ENCODE results near the gene GINS2.

Gene GINS2

GRCh38 chr16:85650135-85650843 lies 38.5 kb downstream of the GINS2 start:
- H3K9ac ChIP-seq (ENCODE audit: low read length) = no peak overlapping the region
- no peak overlapping the region for H3K4me3 ChIP-seq (ENCODE audit: low read length)
- no peak for DNase-seq (ENCODE audit: low read depth)
- H3K9me3 ChIP-seq (ENCODE audit: control insufficient read depth, low read length) = no peaks in the 10 kb centered on the region
- H3K27me3 ChIP-seq (replicated peaks; ENCODE audit: control insufficient read depth, insufficient read depth, low read length) = no peaks in the 10 kb centered on the region
- peaks cover 25% of the 10 kb centered on the region for H3K36me3 ChIP-seq (ENCODE audit: control insufficient read depth, insufficient read depth, low read length, severe bottlenecking)
- H3K4me1 ChIP-seq (ENCODE audit: control insufficient read depth, insufficient read depth, low read length) = peaks cover 3% of the 10 kb centered on the region

GRCh38 chr16:85649411-85650134 lies 39.2 kb downstream of the GINS2 start:
- Histone ChIP-seq H3K27me3 (replicated peaks; ENCODE audit: control insufficient read depth, insufficient read depth, low read length) (no peaks in the 10 kb centered on the region), H3K36me3 (ENCODE audit: control insufficient read depth, insufficient read depth, low read length, severe bottlenecking) (peaks cover 18% of the 10 kb centered on the region), H3K4me1 (ENCODE audit: control insufficient read depth, insufficient read depth, low read length) (peaks cover 3% of the 10 kb centered on the region), H3K9ac (ENCODE audit: low read length) (no peak overlapping the region), H3K9me3 (ENCODE audit: control insufficient read depth, low read length) (no peaks in the 10 kb centered on the region), H3K4me3 (ENCODE audit: low read length) (no peak overlapping the region)
- DNase-seq (ENCODE audit: low read depth) = no peak

DNA sequence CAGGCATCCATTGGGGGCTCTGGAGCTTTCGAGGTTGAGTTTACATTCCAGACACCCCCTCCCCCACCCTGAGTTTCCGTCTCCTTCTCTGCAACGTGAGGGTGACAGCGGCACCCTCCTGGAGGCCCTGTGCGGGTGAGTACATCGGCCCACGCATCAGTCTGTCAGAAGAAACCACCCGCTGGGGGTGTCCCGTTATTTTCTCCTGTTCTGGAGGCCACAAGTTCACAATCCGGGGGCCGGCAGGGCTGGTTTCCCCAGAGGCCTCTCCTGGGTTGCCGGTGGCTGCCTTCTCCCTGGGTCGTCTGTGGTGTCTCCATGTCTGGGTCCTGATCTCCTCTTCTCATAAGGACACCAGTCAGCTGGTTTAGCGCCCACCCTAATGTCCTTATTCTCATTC lies 39.9 kb downstream of the GINS2 start:
- H3K36me3 ChIP-seq (ENCODE audit: control insufficient read depth, insufficient read depth, low read length, severe bottlenecking) = peaks cover 11% of the 10 kb centered on the region
- H3K27me3 ChIP-seq (replicated peaks; ENCODE audit: control insufficient read depth, insufficient read depth, low read length) = no peaks in the 10 kb centered on the region
- H3K4me3 ChIP-seq (ENCODE audit: low read length) = no peak overlapping the region
- H3K9ac ChIP-seq (ENCODE audit: low read length) = no peak overlapping the region
- peaks cover 3% of the 10 kb centered on the region for H3K4me1 ChIP-seq (ENCODE audit: control insufficient read depth, insufficient read depth, low read length)
- no peak for DNase-seq (ENCODE audit: low read depth)
- H3K9me3 ChIP-seq (ENCODE audit: control insufficient read depth, low read length) = no peaks in the 10 kb centered on the region

DNA sequence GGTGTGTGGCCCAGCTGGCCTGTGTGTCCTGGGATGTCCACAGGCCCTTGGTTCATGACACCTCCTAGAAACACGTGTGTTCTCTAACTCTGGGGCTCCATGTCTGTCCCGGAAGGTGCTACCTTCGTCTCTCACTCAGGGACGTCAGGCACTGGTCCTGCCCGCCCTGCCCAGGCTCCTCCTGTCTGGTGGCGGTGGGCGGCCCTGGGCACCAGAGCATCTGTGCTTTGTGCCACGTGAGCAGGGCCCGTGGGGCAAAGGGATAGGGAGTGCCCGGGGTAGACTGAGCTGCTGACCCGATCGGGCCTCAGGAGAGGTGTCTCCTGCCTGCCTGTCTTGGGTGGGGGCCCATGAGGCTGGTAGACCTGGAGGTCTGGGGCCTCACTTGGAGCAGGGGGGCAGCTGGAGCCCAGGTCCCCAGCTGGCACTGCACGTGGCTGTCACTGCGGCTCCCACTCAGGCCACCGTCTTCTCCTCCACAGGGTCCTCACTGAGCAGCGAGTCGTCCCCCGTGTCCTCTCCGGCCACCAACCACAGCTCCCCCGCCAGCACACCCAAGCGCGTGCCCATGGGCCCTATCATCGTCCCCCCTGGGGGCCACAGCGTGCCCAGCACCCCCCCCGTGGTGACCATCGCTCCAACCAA lies 40.6 kb downstream of the GINS2 start:
- Histone ChIP-seq H3K9me3 (ENCODE audit: control insufficient read depth, low read length) (no peaks in the 10 kb centered on the region), H3K36me3 (ENCODE audit: control insufficient read depth, insufficient read depth, low read length, severe bottlenecking) (peaks cover 10% of the 10 kb centered on the region), H3K9ac (ENCODE audit: low read length) (no peak overlapping the region), H3K4me3 (ENCODE audit: low read length) (no peak overlapping the region), H3K4me1 (ENCODE audit: control insufficient read depth, insufficient read depth, low read length) (peaks cover 3% of the 10 kb centered on the region), H3K27me3 (replicated peaks; ENCODE audit: control insufficient read depth, insufficient read depth, low read length) (no peaks in the 10 kb centered on the region)
- no peak for DNase-seq (ENCODE audit: low read depth)

DNA sequence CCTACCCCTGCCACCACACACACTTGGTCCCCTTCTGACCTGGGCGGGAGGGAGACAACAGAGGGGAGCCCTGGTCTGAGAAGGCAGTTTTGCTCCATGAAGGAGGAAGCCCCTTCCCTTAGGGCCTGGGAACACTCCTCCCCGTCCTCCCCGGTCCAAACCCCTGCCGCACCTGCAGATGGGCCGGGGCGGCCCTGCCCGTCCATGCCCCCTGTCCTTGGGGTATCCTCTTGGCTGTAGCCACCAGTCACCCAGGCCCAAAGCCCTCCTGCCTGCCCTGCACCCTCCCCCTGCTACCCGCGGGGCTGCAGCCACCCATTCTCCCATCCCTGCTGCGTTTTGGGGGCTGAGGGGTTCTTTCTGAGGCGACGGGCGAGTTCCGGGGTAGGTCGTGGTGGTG lies 41.8 kb downstream of the GINS2 start:
- H3K4me3 ChIP-seq (ENCODE audit: low read length) = no peak overlapping the region
- no peaks in the 10 kb centered on the region for H3K27me3 ChIP-seq (replicated peaks; ENCODE audit: control insufficient read depth, insufficient read depth, low read length)
- no peak for DNase-seq (ENCODE audit: low read depth)
- H3K4me1 ChIP-seq (ENCODE audit: control insufficient read depth, insufficient read depth, low read length) = peaks cover 3% of the 10 kb centered on the region
- no peaks in the 10 kb centered on the region for H3K9me3 ChIP-seq (ENCODE audit: control insufficient read depth, low read length)
- H3K36me3 ChIP-seq (ENCODE audit: control insufficient read depth, insufficient read depth, low read length, severe bottlenecking) = peaks cover 10% of the 10 kb centered on the region
- no peak overlapping the region for H3K9ac ChIP-seq (ENCODE audit: low read length)

DNA sequence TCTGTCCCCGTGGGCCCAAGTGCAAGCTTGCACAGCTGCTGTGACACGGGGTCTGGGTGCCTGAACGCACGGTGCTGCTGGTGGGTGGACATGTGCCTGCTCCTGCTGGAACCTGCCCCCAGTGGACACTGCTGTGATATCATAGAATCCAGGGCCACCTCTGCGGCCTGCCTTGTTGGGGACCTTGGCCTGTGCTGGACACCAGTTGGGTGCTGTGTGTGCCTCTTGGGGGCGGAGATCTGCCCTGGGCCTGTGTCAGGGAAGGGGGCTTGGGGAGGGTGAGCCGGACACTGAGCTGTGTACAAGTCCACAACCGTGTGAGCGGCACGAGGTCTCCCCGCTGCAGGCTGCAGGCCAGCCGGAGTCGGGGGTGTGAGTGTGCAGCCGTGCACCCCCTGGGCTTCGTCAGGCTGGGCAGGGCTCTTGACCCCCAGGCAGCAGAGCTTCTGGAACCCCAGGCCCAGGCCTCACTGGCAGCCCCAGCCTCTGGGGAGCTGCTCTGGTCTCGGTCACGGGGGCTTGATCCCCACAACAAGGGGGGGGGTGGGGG lies 42.3 kb downstream of the GINS2 start:
- no peaks in the 10 kb centered on the region for H3K27me3 ChIP-seq (replicated peaks; ENCODE audit: control insufficient read depth, insufficient read depth, low read length)
- no peak for DNase-seq (ENCODE audit: low read depth)
- H3K4me3 ChIP-seq (ENCODE audit: low read length) = no peak overlapping the region
- H3K36me3 ChIP-seq (ENCODE audit: control insufficient read depth, insufficient read depth, low read length, severe bottlenecking) = peaks cover 10% of the 10 kb centered on the region
- H3K9me3 ChIP-seq (ENCODE audit: control insufficient read depth, low read length) = no peaks in the 10 kb centered on the region
- no peak overlapping the region for H3K9ac ChIP-seq (ENCODE audit: low read length)
- H3K4me1 ChIP-seq (ENCODE audit: control insufficient read depth, insufficient read depth, low read length) = peaks cover 8% of the 10 kb centered on the region

DNA sequence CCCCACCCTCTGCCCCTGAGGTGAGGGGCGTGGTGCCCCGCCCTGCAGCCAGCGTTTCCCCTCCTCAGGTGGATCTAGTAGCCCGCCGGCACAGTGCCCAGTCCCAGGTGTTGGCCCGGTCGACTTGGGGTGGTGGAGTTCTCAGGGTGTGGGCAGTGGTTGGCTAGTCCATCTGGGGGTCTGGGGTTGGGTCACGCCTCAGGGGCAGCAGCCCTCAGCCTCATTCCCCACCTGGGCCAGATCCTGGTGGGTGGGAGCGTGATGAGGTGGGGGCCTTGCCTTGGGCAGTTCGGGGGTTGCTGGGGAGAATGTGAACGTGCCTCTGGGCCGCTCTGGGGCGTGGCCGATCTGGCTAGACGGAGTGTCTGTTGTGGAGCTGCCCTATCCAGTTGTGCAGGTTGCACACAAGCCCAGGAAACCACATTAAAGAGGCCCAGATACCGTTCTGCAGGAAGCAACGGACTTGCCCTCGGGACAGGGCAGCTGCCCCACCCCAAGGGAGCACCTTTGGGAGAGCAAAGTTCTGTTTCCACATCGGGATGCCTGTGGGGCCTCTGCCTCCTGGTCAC lies 43.6 kb downstream of the GINS2 start:
- Histone ChIP-seq H3K27me3 (replicated peaks; ENCODE audit: control insufficient read depth, insufficient read depth, low read length) (no peaks in the 10 kb centered on the region), H3K36me3 (ENCODE audit: control insufficient read depth, insufficient read depth, low read length, severe bottlenecking) (peaks cover 10% of the 10 kb centered on the region), H3K4me1 (ENCODE audit: control insufficient read depth, insufficient read depth, low read length) (peaks cover 12% of the 10 kb centered on the region), H3K4me3 (ENCODE audit: low read length) (no peak overlapping the region), H3K9me3 (ENCODE audit: control insufficient read depth, low read length) (no peaks in the 10 kb centered on the region), H3K9ac (ENCODE audit: low read length) (no peak overlapping the region)
- DNase-seq (ENCODE audit: low read depth) = no peak

DNA sequence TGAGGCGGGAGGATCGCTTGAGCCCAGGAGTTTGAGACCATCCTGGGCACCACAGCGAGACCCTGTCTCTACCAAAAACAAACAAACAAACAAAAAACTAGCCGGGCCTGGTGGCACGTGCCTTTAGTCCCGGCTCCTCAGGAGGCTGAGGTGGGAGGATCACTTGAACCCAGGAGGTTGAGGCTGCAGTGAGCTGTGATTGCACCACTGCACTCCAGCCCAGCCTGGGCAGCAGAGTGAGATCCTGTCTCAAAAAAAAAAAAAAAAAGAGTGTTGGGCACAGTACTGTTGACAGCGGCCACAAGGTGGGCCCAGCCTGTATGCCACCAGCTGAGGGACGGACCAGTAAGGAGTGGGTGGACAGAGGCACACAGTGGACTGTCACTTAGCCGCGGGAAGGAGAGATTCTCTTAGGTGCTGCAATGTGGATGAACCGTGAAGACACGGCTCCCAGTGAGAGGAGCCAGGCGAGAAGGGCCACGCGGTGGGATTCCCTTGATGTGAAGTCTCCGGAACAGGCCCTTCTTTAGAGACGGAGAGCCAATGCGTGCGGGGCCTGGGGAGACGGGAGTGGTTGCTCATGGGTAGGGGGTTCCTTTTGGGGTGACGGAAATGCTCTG lies 44.6 kb downstream of the GINS2 start:
- H3K27me3 ChIP-seq (replicated peaks; ENCODE audit: control insufficient read depth, insufficient read depth, low read length) = no peaks in the 10 kb centered on the region
- H3K36me3 ChIP-seq (ENCODE audit: control insufficient read depth, insufficient read depth, low read length, severe bottlenecking) = peaks cover 10% of the 10 kb centered on the region
- DNase-seq (ENCODE audit: low read depth) = no peak
- H3K9ac ChIP-seq (ENCODE audit: low read length) = no peak overlapping the region
- peaks cover 12% of the 10 kb centered on the region for H3K4me1 ChIP-seq (ENCODE audit: control insufficient read depth, insufficient read depth, low read length)
- no peaks in the 10 kb centered on the region for H3K9me3 ChIP-seq (ENCODE audit: control insufficient read depth, low read length)
- H3K4me3 ChIP-seq (ENCODE audit: low read length) = no peak overlapping the region

GRCh38 chr16:85643631-85644030 lies 45.1 kb downstream of the GINS2 start:
- H3K9me3 ChIP-seq (ENCODE audit: control insufficient read depth, low read length) = no peaks in the 10 kb centered on the region
- peaks cover 12% of the 10 kb centered on the region for H3K4me1 ChIP-seq (ENCODE audit: control insufficient read depth, insufficient read depth, low read length)
- H3K36me3 ChIP-seq (ENCODE audit: control insufficient read depth, insufficient read depth, low read length, severe bottlenecking) = peaks cover 6% of the 10 kb centered on the region
- DNase-seq (ENCODE audit: low read depth) = no peak
- H3K9ac ChIP-seq (ENCODE audit: low read length) = no peak overlapping the region
- no peak overlapping the region for H3K4me3 ChIP-seq (ENCODE audit: low read length)
- no peaks in the 10 kb centered on the region for H3K27me3 ChIP-seq (replicated peaks; ENCODE audit: control insufficient read depth, insufficient read depth, low read length)

DNA sequence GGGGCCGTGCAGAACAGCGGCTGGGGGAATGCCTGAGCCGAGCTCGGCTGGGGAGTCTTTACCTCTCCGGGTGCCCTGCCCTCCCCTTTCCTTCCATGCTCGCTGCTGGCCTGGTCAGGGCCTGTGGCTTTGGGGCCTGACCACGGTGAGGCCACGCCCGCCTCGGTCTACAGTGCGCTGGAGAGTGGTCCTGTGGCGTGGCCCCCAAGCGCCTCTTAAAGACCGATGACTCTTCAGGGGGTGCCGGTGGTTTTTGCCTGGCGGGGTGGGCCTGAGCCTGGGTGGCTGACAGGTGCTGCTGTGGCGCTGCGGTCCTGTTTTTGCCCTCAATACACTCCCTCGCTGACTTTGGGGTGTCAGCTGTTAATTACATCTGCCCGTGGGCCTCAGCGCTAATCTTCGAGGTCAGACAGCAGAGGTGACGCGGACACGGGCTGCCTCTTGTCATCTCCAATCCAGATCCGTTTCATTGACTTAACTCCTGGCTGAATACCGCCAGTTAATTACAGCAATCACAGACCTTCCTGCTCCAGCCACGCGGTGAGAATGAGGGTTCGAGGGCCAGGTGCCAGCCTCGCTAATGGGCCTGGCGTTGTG lies 45.9 kb downstream of the GINS2 start:
- H3K9me3 ChIP-seq (ENCODE audit: control insufficient read depth, low read length) = no peaks in the 10 kb centered on the region
- peaks cover 17% of the 10 kb centered on the region for H3K4me1 ChIP-seq (ENCODE audit: control insufficient read depth, insufficient read depth, low read length)
- H3K27me3 ChIP-seq (replicated peaks; ENCODE audit: control insufficient read depth, insufficient read depth, low read length) = no peaks in the 10 kb centered on the region
- H3K4me3 ChIP-seq (ENCODE audit: low read length) = no peak overlapping the region
- H3K9ac ChIP-seq (ENCODE audit: low read length) = no peak overlapping the region
- peaks cover 10% of the 10 kb centered on the region for H3K36me3 ChIP-seq (ENCODE audit: control insufficient read depth, insufficient read depth, low read length, severe bottlenecking)
- no peak for DNase-seq (ENCODE audit: low read depth)
